AG09319 (cell line): ENCODE measurements around the gene ATP11A.
"Not testable (repeated sequence)": the region's sequence is repeated elsewhere in the genome, so short reads cannot be mapped to it uniquely, and the experiment has no call there.

Source experiments
- DNase-seq: peaks from one replicate; pipeline ENCODE4 v3.0.0-alpha.2; 2010; ENCODE audit warnings: low read depth; ENCODE audit errors: extremely low read depth
- CTCF ChIP-seq: IDR thresholded peaks from 2 replicates; pipeline ENCODE4 v1.5.1; 2011; ENCODE audit warnings: low read depth, mild to moderate bottlenecking, inconsistent platforms, low read length, moderate library complexity

ATP11A gene

GRCh38 chr13:112792511-112792910 lies 102.7 kb downstream of the ATP11A start:
- TF ChIP-seq CTCF: no peak
- no peak for DNase-seq

- DNase-seq: no peak
- TF ChIP-seq CTCF: no peak
These were observed 104.0 kb downstream of the ATP11A start for GRCh38 chr13:112793545-112794445.

- no peak for DNase-seq
- no peak for TF ChIP-seq CTCF
These were observed 105.4 kb downstream of the ATP11A start for GRCh38 chr13:112795277-112795676.

GRCh38 chr13:112796190-112796915 lies 106.5 kb downstream of the ATP11A start:
- TF ChIP-seq CTCF: no peak
- DNase-seq: no peak

GRCh38 chr13:112799394-112799793 lies 109.6 kb downstream of the ATP11A start:
- TF ChIP-seq CTCF: no peak
- no peak for DNase-seq

- no peak for DNase-seq
- TF ChIP-seq CTCF: no peak
These were observed 110.2 kb downstream of the ATP11A start for GRCh38 chr13:112800057-112800456.

GRCh38 chr13:112800807-112801206 lies 111.0 kb downstream of the ATP11A start:
- DNase-seq: not testable (repeated sequence)
